Activated CD8-positive, alpha-beta memory T cell treated with anti-CD3 and anti-CD28 coated beads for 24 hours (primary cell): Measurements from ENCODE around the gene HMGN2.
"Not testable (repeated sequence)": the region's sequence is repeated elsewhere in the genome, so short reads cannot be mapped to it uniquely, and the experiment has no call there.

ENCODE experiments used
- DNase-seq: peaks from one replicate; pipeline ENCODE4 v3.0.0-alpha.2; 2020

Gene HMGN2

DNA sequence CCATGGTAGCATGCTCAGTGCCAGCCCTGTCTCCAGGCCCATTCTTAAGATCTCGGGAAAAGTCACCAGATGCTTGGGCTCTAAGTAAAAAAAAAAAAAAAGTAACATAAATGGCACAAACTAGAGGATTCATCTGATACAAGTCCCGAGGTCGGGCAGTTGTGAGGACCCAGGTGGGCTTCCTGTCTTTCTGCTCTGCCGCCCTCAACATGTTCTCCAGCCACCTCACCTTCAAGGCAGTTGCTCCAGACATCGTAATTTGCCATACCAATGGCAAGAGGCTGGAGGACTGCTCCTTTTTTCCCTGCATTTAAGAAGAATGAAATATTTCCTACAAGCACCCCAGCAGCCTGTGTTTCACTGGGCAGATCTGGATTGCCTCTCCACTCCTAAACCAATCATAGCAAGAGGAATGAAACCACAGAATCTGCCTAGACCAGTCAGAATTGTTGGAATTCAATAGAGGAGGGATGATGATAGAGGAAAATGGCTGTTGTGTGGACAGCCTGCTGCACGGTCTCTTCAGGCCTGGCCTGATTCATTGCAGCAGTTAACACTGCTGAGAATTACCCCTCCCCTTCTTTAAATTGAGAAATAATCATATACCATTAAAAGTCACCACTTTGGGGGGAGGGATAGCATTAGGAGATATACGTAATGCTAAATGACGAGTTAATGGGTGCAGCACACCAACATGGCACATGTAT lies 5.4 kb downstream of the HMGN2 start:
- DNase-seq: no peak

DNA sequence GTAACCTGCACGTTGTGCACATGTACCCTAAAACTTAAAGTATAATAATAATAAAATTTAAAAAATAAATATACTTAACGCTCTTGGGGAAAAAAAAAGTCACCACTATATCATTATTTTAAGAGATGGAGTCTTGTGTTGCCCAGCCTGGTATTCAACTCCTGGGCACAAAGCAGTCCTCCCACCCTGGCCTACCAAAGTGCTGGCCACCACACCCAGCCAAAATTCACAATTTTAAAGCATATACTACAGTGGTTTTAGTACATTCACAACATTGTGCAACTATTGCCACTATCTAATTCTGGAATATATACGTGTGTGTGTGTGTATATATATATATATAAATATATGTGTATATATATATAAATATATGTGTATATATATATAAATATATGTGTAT lies 5.9 kb downstream of the HMGN2 start:
- DNase-seq: no peak

DNA sequence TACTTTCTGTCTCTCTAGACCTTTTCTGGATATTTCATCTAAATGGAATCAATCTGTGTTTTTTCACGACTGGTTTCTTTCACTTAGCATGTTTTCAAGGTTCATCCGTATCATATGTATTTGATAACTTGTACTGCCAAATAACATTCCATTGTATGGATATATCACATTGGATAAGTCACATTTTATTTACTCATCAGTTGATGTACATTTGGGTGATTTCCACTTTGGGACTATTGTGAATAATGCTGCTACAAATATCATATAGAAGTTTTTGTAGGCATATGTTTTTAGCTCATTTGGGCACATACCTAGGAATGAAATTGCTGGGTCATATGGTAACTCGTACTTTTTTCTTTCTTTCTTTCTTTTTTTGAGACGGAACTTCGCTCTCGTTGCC lies 6.7 kb downstream of the HMGN2 start:
- no peak for DNase-seq

DNA sequence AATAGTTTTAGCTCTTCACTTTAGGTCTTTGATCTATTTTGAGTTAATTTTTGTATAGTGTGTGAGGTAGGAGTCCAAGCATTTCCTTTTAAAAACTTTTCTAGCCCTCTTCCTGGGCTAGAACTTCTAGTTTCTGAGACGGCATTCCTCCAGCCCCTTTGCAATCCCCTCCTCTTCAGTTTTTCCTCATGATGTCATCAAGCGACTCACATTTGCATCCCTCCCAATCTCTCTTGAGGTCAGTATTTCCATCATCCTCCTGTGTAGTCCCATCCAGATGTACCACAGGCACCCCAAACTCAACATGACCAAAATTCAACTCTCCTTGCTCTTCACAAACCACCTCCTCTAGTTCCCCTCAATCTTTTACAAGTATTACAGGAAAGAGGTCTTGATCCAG lies 10.7 kb downstream of the HMGN2 start:
- DNase-seq: no peak

DNA sequence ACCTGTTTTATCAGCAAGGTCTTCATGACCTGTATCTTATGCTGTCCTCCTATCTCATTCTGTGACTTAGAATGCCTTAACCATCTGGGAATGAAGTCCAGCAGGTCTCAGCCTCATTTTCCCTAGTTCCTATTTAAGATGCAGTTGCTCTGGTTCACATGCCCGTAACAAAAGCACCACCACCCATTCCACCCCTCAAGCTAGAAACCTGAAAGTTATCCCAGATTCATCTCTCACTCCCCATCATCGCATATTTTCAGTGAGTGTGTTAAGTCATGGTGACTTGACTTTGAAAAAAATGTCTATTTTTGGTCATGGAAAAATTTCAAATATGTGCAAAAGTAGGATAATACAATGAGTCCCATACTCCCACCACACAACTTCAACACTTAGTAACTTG lies 11.7 kb downstream of the HMGN2 start:
- no peak for DNase-seq

DNA sequence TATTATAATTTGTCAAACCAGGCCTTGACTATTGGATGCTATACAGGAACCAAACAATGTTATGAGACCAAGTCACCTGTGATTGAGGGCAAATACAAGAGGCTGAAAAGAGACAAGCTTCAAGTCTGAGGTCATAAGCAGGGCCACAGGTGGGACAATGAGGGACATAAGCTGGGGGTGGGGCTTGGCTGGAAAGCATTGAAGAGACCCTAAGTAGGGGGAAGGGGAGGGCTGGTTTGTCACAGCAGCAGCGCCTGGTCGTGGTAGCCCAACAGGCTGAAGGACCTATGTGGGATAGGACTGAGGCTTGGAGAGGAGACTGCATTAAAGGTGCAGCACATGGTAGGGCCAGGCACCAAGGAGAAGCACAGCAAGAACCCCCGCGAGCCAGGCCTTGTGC lies 17.9 kb downstream of the HMGN2 start:
- no peak for DNase-seq

DNA sequence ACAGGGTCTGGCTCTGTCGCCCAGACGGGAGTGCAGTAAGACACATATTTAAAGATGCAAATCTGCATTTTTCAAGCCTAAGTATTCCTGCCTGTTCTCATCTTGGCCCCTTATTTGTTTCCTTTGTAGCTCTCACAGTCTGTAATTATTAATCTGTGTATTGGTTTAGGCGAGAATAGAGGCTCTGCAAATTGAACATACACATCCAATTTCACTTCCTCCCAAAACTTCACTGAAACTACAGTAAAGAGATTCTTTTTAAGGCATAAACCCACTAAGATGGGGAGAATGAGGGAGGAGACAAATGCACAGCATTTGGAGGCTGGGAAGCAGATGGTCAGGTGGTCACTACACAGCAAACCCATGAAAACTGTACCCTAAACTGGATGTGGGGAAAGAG lies 21.0 kb downstream of the HMGN2 start:
- DNase-seq: no peak

DNA sequence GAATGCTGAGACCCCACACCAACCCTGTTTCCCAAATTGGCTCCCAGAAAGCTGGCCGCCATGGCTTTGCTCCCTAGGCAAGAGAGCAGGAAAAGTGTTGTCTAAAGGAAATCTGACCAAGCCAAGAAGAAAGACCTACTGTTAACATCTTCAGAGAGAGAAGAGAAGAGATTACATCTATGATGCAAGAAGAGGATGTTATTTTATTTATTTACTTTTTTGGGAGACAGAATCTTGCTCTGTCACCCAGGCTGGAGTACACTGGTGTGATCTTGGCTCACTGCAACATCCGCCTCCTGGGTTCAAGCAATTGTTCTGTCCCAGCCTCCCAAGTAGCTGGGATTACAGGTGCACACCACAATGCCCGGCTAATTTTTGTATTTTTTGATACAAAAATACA lies 21.7 kb downstream of the HMGN2 start:
- DNase-seq: no peak

DNA sequence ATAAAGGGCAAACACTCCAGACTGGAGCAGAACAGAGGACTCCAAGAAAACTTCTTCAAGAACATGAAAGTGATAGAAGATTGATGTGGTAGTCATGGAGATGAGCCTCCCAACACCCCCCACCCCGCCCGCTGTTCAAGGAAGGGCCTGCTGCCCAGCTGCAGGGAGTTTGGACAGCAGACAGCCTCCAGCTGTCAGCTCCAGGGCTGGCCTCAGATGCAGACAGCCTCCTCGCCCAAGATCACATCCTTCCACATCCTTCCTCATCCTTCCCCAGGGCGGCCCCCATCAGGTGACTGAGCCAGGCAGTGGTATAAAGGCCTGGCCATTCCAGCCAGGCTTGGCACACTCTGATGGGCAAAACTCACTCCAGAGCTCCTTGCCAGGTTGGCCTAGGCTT lies 24.6 kb downstream of the HMGN2 start:
- DNase-seq: no peak

DNA sequence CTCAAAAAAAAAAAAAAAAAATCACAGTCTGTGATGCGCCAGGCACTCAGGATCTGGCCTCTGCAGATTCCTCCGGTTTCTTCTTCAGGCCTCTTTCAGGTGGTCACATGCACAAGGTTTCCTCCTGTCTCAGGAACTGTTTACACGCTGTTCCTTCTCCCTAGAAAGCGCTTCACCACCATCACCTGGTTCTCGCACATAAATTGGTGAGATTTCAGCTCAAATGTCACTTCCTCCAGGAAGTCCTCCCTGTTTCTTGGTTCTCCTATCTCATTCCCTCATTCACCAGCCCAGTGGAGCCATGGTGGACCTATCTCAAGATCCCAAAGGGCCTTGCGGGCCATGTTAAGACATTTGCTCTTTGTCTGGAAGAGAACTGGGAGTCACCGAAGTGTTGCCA lies 26.7 kb downstream of the HMGN2 start:
- no peak for DNase-seq

DNA sequence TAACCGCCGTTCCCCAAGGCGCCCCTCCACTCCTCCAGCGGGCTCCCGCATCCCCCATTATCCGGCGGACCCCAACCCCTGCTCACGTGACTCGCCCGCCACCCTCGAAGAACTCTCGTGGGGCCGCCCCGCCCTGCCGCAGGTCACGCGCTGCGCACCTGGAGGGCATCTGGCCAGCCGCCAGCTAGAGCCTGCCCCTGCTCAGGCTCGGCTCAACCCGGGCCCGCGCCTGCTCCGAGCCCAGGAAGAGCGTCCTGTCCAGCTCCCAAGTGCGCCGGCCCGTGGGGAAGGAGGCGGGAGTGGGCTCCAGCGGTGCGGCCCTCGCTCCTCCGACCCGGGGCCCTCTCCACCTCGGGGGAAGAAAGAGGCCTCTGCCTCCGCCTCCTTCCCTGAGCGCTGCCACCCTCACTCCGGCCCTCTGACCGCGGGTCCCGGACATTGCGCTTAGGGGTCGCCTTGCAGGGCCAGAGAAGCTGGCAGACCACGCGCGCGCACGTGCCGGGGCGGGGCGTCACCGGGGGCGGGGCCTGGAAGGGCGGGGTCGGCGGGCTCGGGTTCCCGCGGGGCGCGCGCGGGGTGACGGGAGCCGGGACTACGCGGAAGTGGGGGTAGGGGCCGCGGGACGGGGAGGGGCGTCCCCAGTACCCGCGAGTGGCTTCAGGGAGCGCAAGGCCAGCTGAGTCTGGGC lies 28.4 kb downstream of the HMGN2 start:
- DNase-seq: peak; percentile 99

DNA sequence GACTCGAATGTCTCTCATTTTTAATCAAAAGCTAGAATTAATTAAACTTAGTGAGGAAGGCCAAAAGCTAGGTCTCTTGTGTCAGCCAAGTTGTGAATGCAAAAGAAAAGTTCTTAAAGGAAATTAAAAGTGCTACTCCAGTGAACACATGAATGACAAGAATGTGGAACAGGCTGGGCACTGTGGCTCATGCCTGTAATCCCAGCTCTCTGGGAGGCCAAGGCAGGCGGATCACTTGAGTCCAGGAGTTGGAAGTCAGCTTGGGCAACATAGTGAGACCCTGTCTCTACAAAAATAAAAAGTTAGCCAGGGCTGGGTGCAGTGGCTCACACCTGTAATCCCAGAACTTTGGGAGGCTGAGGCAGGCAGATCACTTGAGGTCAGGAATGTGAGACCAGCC lies 38.5 kb downstream of the HMGN2 start:
- not testable (repeated sequence) for DNase-seq

DNA sequence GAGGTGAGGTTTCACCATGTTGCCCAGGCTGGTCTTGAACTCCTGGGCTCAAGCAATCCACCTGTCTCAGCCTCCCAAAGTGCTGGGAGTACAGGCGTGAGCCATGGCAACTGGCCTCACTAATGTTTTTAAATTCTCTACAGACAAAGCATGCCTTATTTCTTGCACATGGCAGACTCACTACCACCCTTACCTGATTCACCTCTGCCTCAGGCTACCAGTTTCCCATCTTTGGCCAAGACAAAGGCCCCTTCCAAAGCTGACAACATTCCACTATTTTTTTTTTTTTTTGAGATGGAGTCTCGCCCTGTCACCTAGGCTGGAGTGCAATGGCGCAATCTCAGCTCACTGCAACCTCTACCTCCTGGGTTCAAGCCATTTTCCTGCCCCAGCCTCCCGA lies 43.6 kb downstream of the HMGN2 start:
- not testable (repeated sequence) for DNase-seq

DNA sequence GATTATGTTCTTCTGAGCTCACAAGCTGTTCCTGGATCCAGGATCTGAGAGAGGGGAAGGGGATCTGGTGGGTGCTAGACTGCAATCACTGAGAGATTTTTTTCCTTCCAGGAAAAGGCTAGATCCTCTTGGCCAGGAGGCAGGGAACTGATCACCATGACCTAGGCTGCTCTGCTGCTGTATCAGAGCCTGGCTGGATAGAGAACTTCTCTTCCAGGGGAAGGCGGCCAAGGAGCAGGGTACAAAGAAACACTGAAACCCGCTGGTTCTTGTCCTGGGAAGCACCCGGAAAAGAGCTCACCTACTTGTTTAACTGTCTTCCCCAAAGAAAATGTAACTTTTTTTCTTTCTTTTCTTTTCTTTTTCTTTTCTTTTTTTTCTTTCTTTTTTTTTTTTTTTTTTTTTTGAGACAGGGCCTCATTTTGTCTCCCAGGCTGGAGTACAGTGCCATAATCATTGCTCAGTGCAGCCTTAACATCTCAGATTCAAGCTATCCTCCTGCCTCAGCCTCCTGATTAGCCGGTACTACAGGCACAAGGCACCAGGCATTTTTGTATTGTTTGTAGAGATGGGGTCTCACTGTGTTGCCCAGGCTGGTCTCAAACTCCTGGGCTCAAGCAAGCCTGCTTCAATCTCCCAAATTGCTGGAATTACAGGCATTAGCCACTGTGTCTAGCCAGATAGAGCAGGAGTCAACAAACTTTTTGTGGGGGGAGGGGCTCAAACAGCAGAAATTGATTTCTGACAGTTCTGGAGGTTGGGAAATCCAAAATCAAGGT lies 44.9 kb downstream of the HMGN2 start:
- DNase-seq: no peak

DNA sequence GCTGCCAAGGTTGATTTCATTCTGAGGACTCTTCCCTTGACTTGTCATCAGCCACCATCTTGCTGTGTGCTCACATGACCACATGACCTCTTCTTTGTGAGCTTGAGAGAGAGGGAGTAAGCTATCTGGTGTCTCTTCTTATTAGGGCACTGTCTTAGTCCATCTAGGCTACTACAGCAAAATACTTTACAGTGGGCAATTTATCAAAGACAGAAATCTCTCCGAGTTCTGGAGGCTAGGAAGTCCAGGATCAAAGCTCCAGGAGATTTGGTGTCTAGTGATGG lies 45.5 kb downstream of the HMGN2 start:
- DNase-seq: no peak

DNA sequence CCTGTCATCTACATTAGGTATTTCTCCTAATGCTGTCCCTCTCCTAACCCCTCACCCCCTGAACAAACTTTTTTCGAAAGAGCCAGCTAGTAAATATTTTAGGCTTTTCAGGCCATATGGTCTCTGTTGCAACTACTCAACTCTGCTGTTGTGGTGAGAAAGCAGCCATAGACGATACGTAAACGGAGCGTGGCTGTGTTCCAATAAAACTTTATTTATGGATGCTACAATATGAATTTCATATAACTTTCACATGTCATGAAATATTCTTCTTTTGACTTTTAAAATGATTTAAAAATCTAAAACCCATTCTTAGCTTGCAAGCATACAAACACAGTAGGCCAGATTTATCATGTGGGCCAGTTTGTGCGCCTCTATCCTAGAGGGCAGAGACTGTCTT lies 46.1 kb downstream of the HMGN2 start:
- DNase-seq: no peak

DNA sequence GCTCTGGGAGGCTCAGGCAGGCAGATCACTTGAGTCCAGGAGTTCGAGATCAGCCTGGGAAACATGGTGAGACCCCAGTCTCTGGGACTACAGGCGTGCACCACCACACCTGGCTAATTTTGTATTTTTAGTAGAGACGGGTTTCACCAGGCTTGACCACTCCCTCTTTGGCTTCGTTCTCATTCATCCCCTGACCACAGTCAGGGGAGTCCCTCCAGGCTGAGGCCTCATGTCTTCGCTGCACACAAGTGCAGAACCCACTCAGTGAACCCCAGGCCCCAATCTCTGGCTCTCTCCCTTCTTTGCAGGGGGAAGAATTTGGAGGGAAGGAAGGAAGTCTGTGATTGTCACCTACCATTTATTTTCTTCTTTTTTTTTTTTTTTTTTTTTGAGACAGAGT lies 48.1 kb downstream of the HMGN2 start:
- no peak for DNase-seq

DNA sequence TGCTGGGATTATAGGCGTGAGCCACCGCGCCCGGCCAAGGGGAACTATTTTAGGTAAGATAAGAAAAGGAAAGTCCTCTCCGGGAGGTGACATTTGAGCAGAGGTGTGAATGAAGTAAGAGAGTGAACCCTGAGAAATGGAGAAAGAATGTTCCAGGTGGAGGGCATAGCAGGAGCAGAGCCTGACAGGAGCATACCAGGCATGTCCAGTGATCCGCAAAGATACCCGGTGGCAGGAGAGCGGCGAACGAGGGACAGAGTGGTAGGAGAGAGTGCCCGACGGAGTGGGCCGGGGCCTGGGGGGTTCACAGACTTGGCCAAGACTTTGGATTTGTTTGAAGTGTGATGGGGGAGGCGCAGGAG lies 49.4 kb downstream of the HMGN2 start:
- no peak for DNase-seq

DNA sequence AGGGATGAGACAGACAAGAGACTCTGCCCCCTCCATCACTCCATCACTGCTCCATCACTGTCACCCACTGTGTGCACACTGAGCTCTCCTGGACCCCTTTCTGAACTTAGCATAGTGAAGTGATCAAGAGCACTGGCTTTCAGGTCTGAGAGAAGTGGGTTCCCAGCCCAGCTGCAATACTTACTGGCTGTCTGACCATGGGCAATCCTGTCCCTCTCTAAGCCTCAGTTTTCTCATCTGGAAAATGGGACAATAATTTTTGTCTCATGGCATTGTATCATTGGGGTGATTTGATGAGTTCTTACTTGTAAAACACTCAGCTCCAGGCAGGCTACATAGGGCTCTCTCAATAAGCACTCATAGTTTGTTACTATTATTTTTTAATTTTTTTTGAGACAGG lies 49.8 kb downstream of the HMGN2 start:
- DNase-seq: no peak

DNA sequence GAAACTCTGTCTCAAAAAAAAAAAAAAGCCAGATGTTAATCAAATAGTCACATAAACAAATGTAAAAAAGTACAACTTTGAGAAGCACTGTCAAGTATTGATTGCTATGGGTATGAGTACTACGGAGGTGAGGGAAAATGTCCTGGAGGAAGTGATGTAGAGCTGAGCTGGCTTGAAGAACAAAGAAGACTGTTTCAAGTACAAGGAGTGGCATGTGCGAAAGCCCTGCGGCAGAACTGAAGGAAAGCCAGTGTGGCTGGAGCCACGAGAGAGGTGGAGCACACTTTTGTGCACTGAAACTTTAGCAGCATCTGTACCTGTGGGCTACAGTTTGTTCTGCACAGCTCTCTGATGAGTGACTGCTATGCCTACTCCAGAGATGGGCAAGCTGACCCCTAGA lies 51.9 kb downstream of the HMGN2 start:
- no peak for DNase-seq
